Small intestine (tissue), 7 donors: ENCODE data around the gene DISC1. TPM values are rescaled to one million over a fixed set of nuclear protein-coding genes. Genes with fewer than 3 reads are reported as not detected.

Experiments used
- DNase-seq, 2 donors: peaks; one replicate each; pipeline versions ENCODE4 v3.0.0 to v3.0.0-alpha.2; 2013
- FAIRE-seq: peaks from 2 replicates; lab custom pipeline; 2012; peaks lifted over from hg19 to GRCh38; lab: Jason Lieb, UNC
- H3K27ac ChIP-seq, 3 donors: one replicate each; pipeline ENCODE4 v1.5.1; 2013; ENCODE audit warnings: low read length in 2 of 3, mild to moderate bottlenecking in 2 of 3, control low read depth in 1 of 3, inconsistent platforms in 1 of 3, low read depth in 1 of 3, moderate library complexity in 1 of 3
- H3K27me3 ChIP-seq, 3 donors: one replicate each; pipeline ENCODE4 v1.6.1; 2013; ENCODE audit warnings: low read length in 3 of 3, inconsistent platforms in 1 of 3; ENCODE audit not compliant: control insufficient read depth in 3 of 3, insufficient read depth in 3 of 3
- H3K36me3 ChIP-seq, 3 donors: one replicate each; pipeline ENCODE4 v1.6.1; 2013; ENCODE audit warnings: low read length in 3 of 3, inconsistent platforms in 1 of 3, low read depth in 1 of 3, mild to moderate bottlenecking in 1 of 3, moderate library complexity in 1 of 3; ENCODE audit not compliant: control insufficient read depth in 3 of 3, insufficient read depth in 2 of 3
- H3K4me1 ChIP-seq, 3 donors: one replicate each; pipeline ENCODE4 v1.6.1; 2013; ENCODE audit warnings: low read length in 2 of 3, inconsistent platforms in 1 of 3, low read depth in 1 of 3, mild to moderate bottlenecking in 1 of 3, moderate library complexity in 1 of 3; ENCODE audit not compliant: control insufficient read depth in 3 of 3, insufficient read depth in 2 of 3
- H3K4me3 ChIP-seq, 3 donors: one replicate each; pipeline ENCODE4 v1.5.1; 2013; ENCODE audit warnings: low read length in 3 of 3, control low read depth in 1 of 3, inconsistent platforms in 1 of 3, low read depth in 1 of 3, mild to moderate bottlenecking in 1 of 3, moderate library complexity in 1 of 3
- H3K9me3 ChIP-seq, 2 donors: one replicate each; pipeline ENCODE4 v1.6.1; 2013; ENCODE audit warnings: low read depth in 1 of 2, low read length in 1 of 2; ENCODE audit not compliant: control insufficient read depth in 2 of 2, insufficient read depth in 1 of 2
- WGBS, 3 donors: extraction: QIAGEN DNeasy Blood & Tissue Kit; methylation state at CpG; one replicate each; pipeline ENCODE4 v1.1.7; 2013; 5-methylcytosine and 5-hydroxymethylcytosine counted together
- polyA plus RNA-seq, 4 donors: library from polyadenylated mRNA; stranded (reverse) in 3 of 4; unstranded in 1 of 4; fragments of 200-250 nt in 3 of 4; fragments of 120-200 nt in 1 of 4; gene quantifications; one replicate each; pipeline versions ENCODE4 v1.2.1 to v1.2.3, GENCODE V29; 2013
- donor health status: healthy with polysubstance abuse.
- donor health status: control.
- donor health status: control.
- donor health status: Bipolar disorder and iron deficiency.
- donor health status: healthy.

DISC1 gene
- polyA plus RNA-seq, 4 donors, result 0.27 to 2.1 (median 0.85) TPM; not detected in 1

DNA sequence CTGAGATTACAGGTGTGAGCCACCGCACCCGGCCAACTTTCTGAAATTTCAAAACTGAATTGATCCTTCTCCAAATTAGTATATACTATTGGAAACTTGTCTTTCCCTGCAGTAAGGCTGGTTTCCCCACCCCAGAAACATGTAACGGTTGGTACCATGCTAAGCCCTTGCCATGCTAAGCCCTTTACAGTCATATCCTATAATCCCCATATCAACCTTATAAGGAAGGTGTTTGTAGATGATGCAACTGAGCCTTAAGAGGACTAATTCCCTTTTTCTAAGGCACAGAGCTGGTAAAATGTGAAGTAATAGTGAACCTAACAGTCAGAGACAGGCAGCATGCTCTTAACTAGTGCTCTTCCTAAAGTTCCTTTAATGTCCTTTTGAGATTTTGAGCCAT is 413.7 kb downstream of the DISC1 start:
- no peak for DNase-seq
- H3K4me1 ChIP-seq, result no peaks in the 10 kb centered on the region
- no peaks in the 10 kb centered on the region for H3K36me3 ChIP-seq
- no peak for FAIRE-seq
- H3K9me3 ChIP-seq, result no peaks in the 10 kb centered on the region
- H3K4me3 ChIP-seq, result no peak overlapping the region
- WGBS, 3 donors, result 92 to 99% (median 96%) methylated on average over 3 of the region's 3 CpGs
- no peaks in the 10 kb centered on the region for H3K27me3 ChIP-seq
- H3K27ac ChIP-seq, result no peak overlapping the region

DNA sequence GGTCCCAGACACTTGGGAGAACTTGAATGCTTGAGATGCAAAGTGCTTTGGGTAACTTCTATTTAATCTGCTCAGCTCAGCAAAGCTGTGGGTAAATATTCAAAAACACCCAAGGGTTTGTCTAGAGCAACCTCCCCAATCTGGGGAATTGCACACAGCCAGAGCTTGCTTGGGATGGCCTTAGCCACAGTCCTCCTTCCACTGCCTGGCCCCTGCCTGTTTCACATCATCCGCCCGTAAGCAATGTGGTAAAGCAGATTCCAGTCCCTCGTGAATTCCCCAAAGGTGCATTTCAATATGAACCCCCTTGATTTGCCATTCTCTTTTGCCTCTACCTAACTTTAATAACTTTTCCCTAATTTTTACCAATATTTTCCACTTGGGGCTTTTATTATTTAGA is 418.1 kb downstream of the DISC1 start:
- Histone ChIP-seq H3K27ac (no peak overlapping the region), H3K27me3 (no peaks in the 10 kb centered on the region), H3K4me3 (no peak overlapping the region), H3K9me3 (no peaks in the 10 kb centered on the region), H3K4me1 (no peaks in the 10 kb centered on the region), H3K36me3 (no peaks in the 10 kb centered on the region)
- 92 to 94% (median 93%) methylated on average over 3 of the region's 3 CpGs for WGBS, 3 donors
- DNase-seq, result no peak
- FAIRE-seq, result no peak

DNA sequence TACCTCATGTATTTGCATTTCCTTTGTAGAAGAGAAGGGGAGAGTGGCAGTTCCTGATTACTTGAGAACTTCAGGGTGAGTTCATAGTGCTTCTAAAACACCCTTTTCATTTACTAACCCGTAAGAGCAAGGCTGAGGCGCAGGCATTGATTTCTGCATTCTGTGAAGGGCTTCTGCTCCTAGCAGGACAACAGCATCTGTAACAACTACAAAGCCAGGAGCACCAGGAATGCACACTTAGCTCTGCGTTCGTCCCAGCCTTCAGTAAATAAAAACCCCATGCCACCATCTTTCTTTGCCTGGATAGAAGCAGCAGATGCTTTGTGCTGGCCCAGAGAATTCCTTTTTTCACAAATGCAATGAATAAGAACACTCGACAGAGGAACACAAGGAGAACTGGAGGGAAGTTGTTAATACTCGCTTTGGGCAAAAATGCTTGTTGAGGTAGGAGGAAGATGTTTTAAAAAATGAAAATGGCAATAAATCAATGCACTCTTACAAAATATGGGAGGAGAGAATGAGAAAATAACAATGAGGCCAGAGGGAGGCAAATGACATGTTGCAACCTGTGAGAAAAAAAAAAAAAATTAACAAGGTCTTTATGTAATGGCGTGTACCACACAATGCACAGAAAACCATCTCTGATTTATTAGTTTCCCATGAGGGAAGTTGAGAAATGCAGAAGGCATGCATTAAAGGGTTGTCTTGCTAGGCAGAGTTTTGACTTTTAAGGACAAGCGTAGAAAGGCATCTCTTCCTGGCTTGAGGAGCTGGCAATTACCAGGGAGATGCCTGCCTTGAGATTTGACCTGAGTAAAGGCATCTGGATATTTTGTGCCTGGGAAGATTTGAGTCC is 418.8 kb downstream of the DISC1 start:
- no peaks in the 10 kb centered on the region for H3K27me3 ChIP-seq
- 83 to 88% (median 87%) methylated on average over 8 of the region's 8 CpGs for WGBS, 3 donors
- FAIRE-seq, result no peak
- DNase-seq, result no peak
- no peak overlapping the region for H3K27ac ChIP-seq
- no peaks in the 10 kb centered on the region for H3K9me3 ChIP-seq
- no peaks in the 10 kb centered on the region for H3K36me3 ChIP-seq
- no peak overlapping the region for H3K4me3 ChIP-seq
- H3K4me1 ChIP-seq, result no peaks in the 10 kb centered on the region

DNA sequence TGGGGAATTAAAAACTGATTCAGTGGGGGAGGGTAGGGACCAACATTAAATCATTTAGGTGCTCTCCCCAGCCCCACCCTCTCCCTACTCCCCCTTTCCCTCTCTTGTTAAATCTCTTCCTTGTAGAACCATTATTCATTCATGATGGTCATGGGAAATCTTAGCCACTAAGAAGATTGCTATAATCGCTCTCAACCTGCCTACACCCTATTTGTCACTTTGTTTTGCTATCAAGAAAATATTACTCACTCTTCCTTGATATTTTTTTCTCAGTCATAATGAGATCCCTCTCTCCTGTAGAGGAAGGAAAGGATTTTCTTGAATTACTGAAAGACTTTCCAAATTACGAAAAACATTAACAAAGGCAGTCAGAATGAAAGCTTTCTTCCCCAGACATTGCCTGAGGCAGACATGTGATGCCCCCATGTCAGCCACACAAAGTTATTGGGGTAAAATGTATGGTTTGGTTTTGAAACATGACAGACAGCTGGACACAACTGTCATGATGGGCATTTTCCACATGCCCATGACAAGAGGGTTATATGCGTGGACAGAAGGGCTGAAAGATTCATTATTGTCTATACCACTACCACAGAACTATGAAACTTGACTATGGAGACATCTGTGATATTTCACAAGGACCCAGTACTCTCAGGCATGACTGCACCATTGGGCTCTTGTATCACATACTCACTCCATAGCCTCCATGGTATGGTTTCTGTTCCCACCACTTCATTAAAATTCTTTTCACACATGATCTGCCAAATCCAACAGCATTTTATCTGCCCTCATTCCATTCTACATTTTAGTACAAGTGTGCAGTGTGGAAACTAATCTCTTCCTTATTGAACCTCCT is 420.1 kb downstream of the DISC1 start:
- no peak overlapping the region for H3K4me3 ChIP-seq
- FAIRE-seq (no peak), DNase-seq (no peak)
- no peak overlapping the region for H3K27ac ChIP-seq
- H3K9me3 ChIP-seq, result no peaks in the 10 kb centered on the region
- WGBS, 3 donors, result 62 to 78% (median 73%) methylated on average over 3 of the region's 3 CpGs
- no peaks in the 10 kb centered on the region for H3K36me3 ChIP-seq
- H3K27me3 ChIP-seq, result no peaks in the 10 kb centered on the region
- no peaks in the 10 kb centered on the region for H3K4me1 ChIP-seq

DNA sequence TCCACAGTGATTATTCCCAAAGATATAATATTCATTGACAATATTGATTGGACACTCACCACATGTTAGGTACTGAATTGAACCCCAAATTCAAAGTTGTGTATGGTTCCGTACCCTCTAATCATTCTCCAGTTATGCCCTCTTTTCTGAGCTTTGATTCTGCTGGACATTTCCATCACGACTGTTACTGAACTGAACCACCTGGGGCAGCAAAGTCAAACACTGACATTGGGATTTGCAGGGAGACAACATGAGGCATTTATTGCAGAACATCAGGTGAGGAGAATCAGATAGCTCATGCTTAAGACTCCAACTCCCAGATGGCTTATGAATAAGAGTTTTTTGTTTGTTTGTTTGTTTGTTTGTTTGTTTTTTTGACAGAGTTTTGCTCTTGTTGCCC is 420.9 kb downstream of the DISC1 start:
- Histone ChIP-seq H3K4me1 (no peaks in the 10 kb centered on the region), H3K36me3 (no peaks in the 10 kb centered on the region), H3K27me3 (no peaks in the 10 kb centered on the region), H3K9me3 (no peaks in the 10 kb centered on the region), H3K27ac (no peak overlapping the region), H3K4me3 (no peak overlapping the region)
- FAIRE-seq (no peak), DNase-seq (peak; percentile 14 to 24)
- 57 to 83% (median 62%) methylated on average over 2 of the region's 2 CpGs for WGBS, 3 donors

DNA sequence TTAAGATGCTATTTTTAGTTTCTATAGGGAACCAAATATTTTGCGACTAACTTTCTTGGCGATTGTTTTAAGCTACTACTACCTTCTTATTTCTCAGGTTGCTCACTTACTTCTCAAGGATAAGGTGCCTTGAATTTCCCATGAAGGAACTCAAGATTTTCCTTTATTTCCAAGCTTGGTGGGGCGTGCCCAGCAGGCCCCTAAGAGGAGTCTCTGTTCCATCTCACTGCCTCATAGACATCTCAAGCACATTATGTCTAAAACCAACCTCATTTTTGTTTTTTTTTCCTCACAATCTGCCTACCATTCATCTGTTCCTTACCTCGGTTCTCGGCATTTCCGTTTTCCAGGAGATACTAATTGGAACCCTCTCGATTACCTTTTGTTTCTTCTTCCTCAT is 421.9 kb downstream of the DISC1 start:
- Histone ChIP-seq H3K4me3 (no peak overlapping the region), H3K27ac (no peak overlapping the region), H3K4me1 (no peaks in the 10 kb centered on the region), H3K36me3 (no peaks in the 10 kb centered on the region), H3K27me3 (no peaks in the 10 kb centered on the region), H3K9me3 (no peaks in the 10 kb centered on the region)
- FAIRE-seq, result no peak
- DNase-seq, result no peak
- WGBS, 3 donors, result 91 to 95% (median 92%) methylated on average over 7 of the region's 7 CpGs

DNA sequence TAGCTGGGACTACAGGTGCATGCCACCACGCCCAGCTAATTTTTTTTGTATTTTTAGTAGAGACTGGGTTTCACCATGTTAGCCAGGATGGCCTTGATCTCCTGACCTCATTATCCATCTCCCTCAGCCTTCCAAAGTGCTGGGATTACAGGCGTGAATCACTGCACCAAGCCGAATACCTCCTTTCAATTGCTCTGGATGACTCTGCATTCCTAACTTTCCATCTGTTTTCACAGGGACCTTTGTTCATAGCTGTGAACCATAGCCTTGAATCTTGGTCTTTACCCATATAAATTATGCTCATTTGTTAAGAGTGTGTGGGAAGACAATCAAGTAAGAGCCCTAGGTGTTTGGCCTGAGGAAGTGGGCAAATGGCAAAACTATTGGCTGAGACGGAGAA is 422.7 kb downstream of the DISC1 start:
- DNase-seq (no peak), FAIRE-seq (no peak)
- 75 to 85% (median 77%) methylated on average over 4 of the region's 4 CpGs for WGBS, 3 donors
- Histone ChIP-seq H3K27ac (no peak overlapping the region), H3K4me3 (no peak overlapping the region), H3K9me3 (no peaks in the 10 kb centered on the region), H3K36me3 (no peaks in the 10 kb centered on the region), H3K4me1 (no peaks in the 10 kb centered on the region), H3K27me3 (no peaks in the 10 kb centered on the region)

DNA sequence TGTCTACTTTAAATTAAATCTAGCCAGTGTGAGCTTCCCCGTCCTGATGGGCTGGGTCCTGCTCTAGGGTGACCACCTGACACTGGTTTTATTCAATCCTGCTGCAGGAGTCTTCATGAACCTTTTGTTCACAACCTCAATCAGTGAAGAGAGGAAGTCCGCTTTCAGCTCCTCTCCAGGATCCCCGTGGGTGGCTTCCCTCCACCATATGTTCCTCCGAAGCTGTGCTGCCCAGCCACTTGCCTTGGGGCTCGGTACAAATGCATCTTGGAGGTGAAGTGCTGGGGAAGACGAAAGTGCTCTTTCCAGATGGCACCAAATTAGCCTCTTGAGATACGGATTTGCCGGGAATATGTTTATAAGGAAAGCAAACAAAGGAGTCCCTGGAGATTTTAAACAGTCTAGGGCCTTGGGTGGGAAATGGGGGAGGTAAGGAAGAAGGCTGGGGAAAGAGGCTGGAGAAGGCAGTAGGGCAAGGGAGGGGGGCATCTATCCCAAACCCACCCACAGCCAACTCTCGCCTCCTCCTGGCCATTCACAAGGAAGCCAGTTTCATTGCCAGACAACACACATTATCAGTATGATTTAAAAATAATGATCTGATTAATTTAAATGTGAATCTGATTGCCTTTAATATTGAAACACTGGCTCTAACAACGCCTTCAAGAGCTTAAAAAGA is 430.8 kb downstream of the DISC1 start:
- FAIRE-seq (no peak), DNase-seq (no peak)
- Histone ChIP-seq H3K27me3 (no peaks in the 10 kb centered on the region), H3K4me3 (no peak overlapping the region), H3K9me3 (no peaks in the 10 kb centered on the region), H3K36me3 (no peaks in the 10 kb centered on the region), H3K4me1 (no peaks in the 10 kb centered on the region), H3K27ac (no peak overlapping the region)
- WGBS, 3 donors, result 66 to 70% (median 70%) methylated on average over 10 of the region's 10 CpGs
